ENCODE results near the gene LRP8.

DNA sequence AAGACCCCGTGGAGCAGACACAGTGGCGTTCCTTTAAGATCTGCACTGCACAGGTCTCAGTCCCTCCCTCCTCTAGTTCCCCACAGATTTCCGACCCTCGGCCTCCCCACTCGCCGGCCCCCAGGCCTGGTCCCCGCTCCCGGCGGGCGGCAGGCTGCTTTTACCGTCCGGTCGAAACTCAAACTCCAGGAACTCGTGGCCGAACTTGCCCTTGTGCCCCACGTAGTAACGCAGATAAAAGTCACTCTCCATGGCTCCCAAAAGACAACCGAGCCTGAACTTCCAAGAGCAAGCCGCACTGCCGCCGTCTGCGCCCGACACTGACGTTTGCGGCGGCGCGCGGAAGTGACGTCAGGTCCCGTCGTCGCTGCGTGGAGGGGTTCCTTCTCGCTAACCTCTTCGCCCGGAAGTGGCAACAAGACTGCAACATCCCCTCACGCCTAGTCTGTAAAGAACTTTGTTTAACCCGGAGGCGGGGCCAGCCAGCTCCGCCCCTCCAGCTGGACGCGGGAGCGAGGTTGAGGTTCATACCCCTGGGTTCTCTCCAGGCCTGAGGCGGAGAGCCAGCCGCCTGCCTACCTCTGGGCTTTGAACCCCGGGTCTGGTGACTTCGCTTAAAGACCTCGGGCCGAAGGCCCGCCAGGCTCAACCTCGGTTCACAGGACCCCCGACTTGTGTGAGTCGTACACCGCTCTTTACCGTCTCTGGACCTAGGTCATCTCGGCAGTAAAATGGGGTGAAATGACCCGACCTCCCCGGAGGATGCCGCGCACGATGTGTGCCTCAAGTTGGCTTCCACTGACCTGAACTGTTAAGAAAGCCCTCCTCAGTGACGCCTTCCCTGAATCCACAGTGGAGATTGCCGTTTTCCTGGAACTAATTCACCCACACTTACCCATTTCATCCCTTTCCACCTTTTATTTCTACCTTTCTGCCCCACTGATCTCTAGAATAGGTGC is 89.4 kb downstream of the LRP8 start, which contains the start of gene MAGOH:
- TF ChIP-seq MYC (IDR thresholded peaks at IDR 0.05; ENCODE audit: borderline replicate concordance, low read length) (no peak), POLR2A (IDR thresholded peaks at IDR 0.05; ENCODE audit: low read length) (peak; percentile 41), NFE2L2 (conservative IDR thresholded peaks at IDR 0.05; ENCODE audit: low read length) (no peak), EP300 (IDR thresholded peaks at IDR 0.05) (no peak)
- TF ChIP-seq, protein P1, sequence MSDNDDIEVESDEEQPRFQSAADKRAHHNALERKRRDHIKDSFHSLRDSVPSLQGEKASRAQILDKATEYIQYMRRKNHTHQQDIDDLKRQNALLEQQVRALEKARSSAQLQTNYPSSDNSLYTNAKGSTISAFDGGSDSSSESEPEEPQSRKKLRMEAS (IDR thresholded peaks at IDR 0.05) = peak; percentile 66
- TF ChIP-seq, protein P2, sequence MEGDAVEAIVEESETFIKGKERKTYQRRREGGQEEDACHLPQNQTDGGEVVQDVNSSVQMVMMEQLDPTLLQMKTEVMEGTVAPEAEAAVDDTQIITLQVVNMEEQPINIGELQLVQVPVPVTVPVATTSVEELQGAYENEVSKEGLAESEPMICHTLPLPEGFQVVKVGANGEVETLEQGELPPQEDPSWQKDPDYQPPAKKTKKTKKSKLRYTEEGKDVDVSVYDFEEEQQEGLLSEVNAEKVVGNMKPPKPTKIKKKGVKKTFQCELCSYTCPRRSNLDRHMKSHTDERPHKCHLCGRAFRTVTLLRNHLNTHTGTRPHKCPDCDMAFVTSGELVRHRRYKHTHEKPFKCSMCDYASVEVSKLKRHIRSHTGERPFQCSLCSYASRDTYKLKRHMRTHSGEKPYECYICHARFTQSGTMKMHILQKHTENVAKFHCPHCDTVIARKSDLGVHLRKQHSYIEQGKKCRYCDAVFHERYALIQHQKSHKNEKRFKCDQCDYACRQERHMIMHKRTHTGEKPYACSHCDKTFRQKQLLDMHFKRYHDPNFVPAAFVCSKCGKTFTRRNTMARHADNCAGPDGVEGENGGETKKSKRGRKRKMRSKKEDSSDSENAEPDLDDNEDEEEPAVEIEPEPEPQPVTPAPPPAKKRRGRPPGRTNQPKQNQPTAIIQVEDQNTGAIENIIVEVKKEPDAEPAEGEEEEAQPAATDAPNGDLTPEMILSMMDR (IDR thresholded peaks at IDR 0.05) = no peak
